AG04449 (cell line): ENCODE results near the gene UBN2.

Source experiments
- CTCF ChIA-PET: fragments of 350-600 bp; formaldehyde crosslinking; extraction: SDS; loops from one replicate; lab custom pipeline; 2021; ENCODE audit warnings: antibody characterized with exemption; lab: Yijun Ruan, JAX
- POLR2A ChIA-PET: fragments of 400-600, 350-600 bp; formaldehyde crosslinking; extraction: SDS; loops from one replicate; lab custom pipeline; 2020; ENCODE audit warnings: antibody characterized with exemption, inconsistent platforms; lab: Yijun Ruan, JAX
- DNase-seq: peaks from one replicate; pipeline ENCODE4 v3.0.0-alpha.2; 2010; ENCODE audit warnings: low read depth, low spot score
- H3K4me3 ChIP-seq: 2 replicates; pipeline ENCODE4 v1.5.1; 2011; ENCODE audit warnings: low read depth, mild to moderate bottlenecking, control low read depth, low read length
- TF ChIP-seq, protein P1 (sequence below): IDR thresholded peaks from one replicate; pipeline ENCODE4 v1.5.1; 2011; ENCODE audit warnings: mild to moderate bottlenecking, moderate library complexity, low read length, control low read depth, inconsistent platforms; ENCODE audit not compliant: insufficient read depth; ENCODE audit errors: missing control alignments

UBN2 gene

DNA sequence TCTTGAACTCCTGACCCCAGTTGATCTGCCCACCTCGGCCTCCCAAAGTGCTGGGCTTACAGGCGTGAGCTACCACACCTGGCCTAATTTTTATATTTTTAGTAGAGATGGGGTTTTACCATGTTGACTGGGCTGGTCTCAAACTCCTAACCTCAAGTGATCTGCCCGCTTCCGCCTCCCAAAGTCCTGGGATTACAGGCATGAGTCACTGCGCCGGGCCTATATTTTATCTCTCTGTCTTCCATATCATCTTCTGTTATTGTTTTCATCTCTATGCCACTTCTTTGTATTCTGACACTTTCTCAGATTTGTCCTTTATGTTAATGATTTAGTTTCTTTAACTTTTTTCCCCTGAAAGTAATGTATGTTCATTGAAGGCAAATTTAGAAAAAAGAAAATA, 55.1 kb downstream of the UBN2 start:
- DNase-seq: no peak
- ChIA-PET POLR2A (no interaction called here), CTCF (no interaction called here)
- TF ChIP-seq, protein P1, sequence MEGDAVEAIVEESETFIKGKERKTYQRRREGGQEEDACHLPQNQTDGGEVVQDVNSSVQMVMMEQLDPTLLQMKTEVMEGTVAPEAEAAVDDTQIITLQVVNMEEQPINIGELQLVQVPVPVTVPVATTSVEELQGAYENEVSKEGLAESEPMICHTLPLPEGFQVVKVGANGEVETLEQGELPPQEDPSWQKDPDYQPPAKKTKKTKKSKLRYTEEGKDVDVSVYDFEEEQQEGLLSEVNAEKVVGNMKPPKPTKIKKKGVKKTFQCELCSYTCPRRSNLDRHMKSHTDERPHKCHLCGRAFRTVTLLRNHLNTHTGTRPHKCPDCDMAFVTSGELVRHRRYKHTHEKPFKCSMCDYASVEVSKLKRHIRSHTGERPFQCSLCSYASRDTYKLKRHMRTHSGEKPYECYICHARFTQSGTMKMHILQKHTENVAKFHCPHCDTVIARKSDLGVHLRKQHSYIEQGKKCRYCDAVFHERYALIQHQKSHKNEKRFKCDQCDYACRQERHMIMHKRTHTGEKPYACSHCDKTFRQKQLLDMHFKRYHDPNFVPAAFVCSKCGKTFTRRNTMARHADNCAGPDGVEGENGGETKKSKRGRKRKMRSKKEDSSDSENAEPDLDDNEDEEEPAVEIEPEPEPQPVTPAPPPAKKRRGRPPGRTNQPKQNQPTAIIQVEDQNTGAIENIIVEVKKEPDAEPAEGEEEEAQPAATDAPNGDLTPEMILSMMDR: no peak
- H3K4me3 ChIP-seq: no peak overlapping the region

DNA sequence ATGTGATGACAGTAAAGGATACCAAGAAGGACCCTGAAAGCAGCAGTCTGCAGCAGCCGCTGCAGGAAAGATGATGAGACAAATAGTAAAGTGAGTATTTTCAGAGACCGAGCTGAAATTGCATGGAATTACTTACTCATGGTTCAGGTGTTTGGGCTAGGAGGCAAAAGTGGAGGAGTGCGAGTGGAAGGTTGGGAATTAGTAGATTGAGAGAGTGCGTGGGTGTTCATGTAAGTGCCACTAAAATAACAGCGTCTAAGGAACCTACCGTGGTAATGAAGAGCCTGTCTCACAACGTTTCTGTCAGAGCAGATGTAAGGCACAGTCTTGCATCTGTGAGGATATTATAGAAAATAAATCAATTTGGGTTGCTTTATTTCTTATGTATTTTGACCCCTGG, 61.8 kb downstream of the UBN2 start:
- ChIA-PET CTCF (no interaction called here), POLR2A (no interaction called here)
- no peak overlapping the region for H3K4me3 ChIP-seq
- no peak for DNase-seq
- TF ChIP-seq, protein P1: no peak

DNA sequence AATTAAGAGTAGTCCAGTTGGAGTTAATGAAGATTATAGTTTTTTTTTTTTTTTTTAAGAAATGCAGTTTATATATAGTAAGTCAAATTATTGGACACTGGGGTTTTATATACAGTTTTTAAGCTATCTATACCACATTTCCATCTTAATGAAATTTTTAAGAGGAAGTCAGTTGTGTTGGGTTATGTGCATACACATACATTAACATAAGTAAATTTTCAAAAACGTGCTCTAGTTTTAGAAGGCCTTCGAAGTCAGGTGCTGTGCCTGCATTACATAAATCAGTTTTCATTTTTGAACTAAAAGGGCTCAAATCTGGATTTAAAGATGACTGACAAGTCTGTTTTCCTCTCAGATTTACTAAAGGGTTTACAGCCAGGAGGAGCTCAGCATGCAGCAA, 62.5 kb downstream of the UBN2 start:
- ChIA-PET POLR2A (no interaction called here), CTCF (interaction anchor here (1.0 kb wide), 1 partner anchor 28 kb away, joined by 3 read pairs; no protein-coding TSS in a partner anchor)
- no peak overlapping the region for H3K4me3 ChIP-seq
- DNase-seq: no peak
- TF ChIP-seq, protein P1: no peak

DNA sequence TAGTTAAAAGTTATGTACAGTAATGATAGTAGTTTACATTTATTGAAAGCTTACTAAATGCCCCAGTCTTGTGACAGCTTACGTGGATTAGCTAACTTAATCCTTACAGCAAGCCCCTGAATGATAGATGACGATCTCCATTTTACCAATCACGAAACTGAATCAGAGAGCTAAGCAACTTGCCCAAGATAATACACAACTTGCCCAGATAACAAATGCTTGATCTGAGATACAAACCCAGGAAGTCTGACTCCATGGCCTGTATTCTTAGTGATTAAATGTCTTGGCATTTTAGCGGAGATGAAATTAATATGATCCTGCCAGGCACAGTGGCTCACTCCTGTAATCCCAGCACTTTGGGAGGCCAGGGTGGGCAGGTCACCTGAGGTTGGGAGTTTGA, 63.2 kb downstream of the UBN2 start:
- no peak overlapping the region for H3K4me3 ChIP-seq
- POLR2A ChIA-PET: no interaction called here
- no peak for DNase-seq
- TF ChIP-seq, protein P1: no peak
- CTCF ChIA-PET: interaction anchor here (1.0 kb wide), 1 partner anchor 27 kb away, joined by 3 read pairs; no protein-coding TSS in a partner anchor

DNA sequence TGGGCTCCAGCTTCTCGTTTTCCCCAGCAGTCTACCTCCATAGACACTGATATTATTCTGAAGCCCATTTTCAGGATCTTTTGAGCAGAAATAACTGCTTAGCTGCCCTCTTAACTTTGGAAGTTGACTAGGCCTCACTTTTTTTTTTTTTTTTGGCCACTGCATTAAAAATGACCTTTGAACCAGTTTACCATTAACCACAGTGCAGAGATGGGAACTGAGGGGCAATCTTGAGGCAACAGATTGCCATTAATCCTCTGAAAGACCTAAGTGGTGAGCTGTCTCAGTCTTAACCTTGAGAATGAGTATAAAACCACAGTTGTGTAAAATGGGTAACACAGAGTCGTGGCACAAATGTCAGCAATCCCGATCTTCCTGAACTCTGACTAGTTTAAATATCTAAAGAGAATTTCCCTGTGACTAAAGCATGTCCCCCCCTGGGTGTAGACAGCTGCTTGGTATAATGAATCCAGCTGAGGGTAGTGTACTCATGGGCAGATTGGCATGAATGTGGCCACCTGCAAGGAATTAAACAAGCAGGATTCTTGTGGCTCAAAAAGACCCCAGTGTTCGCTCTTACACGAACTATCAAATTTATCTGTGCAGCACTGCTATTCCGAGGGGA, 64.0 kb downstream of the UBN2 start:
- CTCF ChIA-PET: interaction anchor here (0.8 to 1.7 kb wide), 2 partner anchors 26 to 45 kb away, joined by 3 to 6 read pairs; no protein-coding TSS in a partner anchor
- TF ChIP-seq, protein P1: no peak
- POLR2A ChIA-PET: no interaction called here
- no peak for DNase-seq
- no peak overlapping the region for H3K4me3 ChIP-seq

DNA sequence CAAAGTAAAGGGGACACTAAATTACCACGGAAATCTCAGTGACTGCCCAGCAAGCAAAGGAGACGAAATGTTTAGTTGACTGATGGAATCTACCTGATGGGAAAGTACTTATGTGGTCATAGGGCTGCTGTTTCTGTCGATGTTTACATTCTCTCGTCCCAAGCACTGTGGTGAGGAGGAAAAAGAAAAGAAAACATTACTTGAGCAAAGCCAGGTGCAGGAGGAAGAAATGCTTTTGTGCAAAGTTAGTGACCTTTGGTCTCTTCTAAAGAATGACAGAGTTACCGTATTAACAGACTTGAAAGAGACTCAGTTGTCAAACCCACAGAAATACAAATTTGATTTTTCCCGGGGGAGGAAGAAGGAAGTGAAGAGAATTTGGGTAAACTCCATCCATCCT, 66.8 kb downstream of the UBN2 start:
- TF ChIP-seq, protein P1: no peak
- ChIA-PET CTCF (no interaction called here), POLR2A (no interaction called here)
- DNase-seq: no peak
- no peak overlapping the region for H3K4me3 ChIP-seq
